Ovary (tissue), 3 donors: ENCODE data around the gene PRR35.

ENCODE experiments used
- CTCF ChIP-seq, 3 donors: fragments of 450-650 bp in 2 of 3; fragments of 200-600 bp in 1 of 3; IDR thresholded peaks; one replicate each; pipeline versions ENCODE4 v1.5.1 to v1.8.0; 2016 to 2022; ENCODE audit warnings: antibody characterized with exemption in 3 of 3, mild to moderate bottlenecking in 1 of 3
- EP300 ChIP-seq: sonication (generic); formaldehyde crosslinking; IDR thresholded peaks from one replicate; pipeline ENCODE4 v1.6.1; 2017; ENCODE audit warnings: antibody characterized with exemption
- donor health status: DM: no; HTN: no; CAD: no.

- TF ChIP-seq CTCF (IDR thresholded peaks at IDR 0.05), result no peak
- no peak for TF ChIP-seq EP300
These were observed 46.2 kb upstream of the PRR35 start for GRCh38 chr16:513950-514349.
